22Rv1 (cell line): Measurements from ENCODE around the gene ZSWIM5.
"Not testable (repeated sequence)": the region's sequence is repeated elsewhere in the genome, so short reads cannot be mapped to it uniquely, and the experiment has no call there.

Experiments
- CTCF ChIP-seq: fragments of 450-650 bp; IDR thresholded peaks from 2 replicates; pipeline ENCODE4 v1.5.1; 2017; ENCODE audit warnings: mild to moderate bottlenecking
- ZFX ChIP-seq: fragments of 450-650 bp; IDR thresholded peaks from 2 replicates; pipeline ENCODE4 v1.6.1; 2017; ENCODE audit warnings: antibody characterized with exemption, borderline replicate concordance

- TF ChIP-seq CTCF, ZFX: not testable (repeated sequence)
Observed at GRCh38 chr1:45248004-45248403, 41.6 kb upstream of the ZSWIM5 start.
